GM06990 (cell line): ENCODE results near the gene MEGF11.

ENCODE experiments used
- DNase-seq: peaks from one replicate; pipeline ENCODE4 v3.0.0-alpha.2; 2011; ENCODE audit not compliant: insufficient read length; ENCODE audit errors: extremely low read depth
- H3K27me3 ChIP-seq: replicated peaks from 2 replicates; pipeline ENCODE4 v1.6.0; 2011; ENCODE audit warnings: low read length; ENCODE audit not compliant: control insufficient read depth, insufficient read depth
- H3K36me3 ChIP-seq: 2 replicates; pipeline ENCODE4 v1.5.1; 2011; ENCODE audit warnings: low read length; ENCODE audit not compliant: control insufficient read depth, insufficient read depth
- H3K4me3 ChIP-seq: replicated peaks from 2 replicates; pipeline ENCODE4 v1.5.1; 2011; ENCODE audit warnings: low read depth, mild to moderate bottlenecking, control low read depth, low read length
- CTCF ChIP-seq: IDR thresholded peaks from 2 replicates; pipeline ENCODE4 v1.5.1; 2011; ENCODE audit warnings: low read length, control low read depth, mild to moderate bottlenecking, inconsistent platforms; ENCODE audit not compliant: insufficient read depth, poor library complexity, severe bottlenecking

The MEGF11 gene

GRCh38 chr15:65937476-65937875, 316.1 kb downstream of the MEGF11 start:
- no peak for TF ChIP-seq CTCF
- H3K36me3 ChIP-seq, result no peaks in the 10 kb centered on the region
- no peak for DNase-seq

DNA sequence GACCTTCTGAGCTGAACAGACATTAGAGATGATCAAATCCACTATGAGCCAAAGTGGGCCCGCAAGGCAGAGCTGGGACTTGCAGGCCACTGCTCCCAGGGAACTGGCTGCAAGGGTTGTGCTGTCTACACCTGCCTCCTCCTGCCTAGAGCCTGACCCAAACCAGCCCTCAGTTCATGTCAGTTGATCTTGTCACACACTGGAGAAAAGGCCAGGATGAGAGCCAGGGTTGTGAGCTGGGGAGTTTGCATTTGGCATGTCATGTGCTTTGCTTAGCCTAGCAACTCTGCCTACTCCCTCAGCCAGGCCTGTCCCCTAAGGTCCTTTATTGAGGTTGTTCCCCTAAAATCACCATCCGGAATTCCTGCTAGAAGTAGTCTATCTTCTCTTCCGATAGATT, 316.5 kb downstream of the MEGF11 start:
- no peaks in the 10 kb centered on the region for H3K27me3 ChIP-seq
- no peak for DNase-seq
- no peaks in the 10 kb centered on the region for H3K36me3 ChIP-seq
- no peak overlapping the region for H3K4me3 ChIP-seq
- no peak for TF ChIP-seq CTCF

More at GRCh38 chr15:65937476-65937875, 316.1 kb downstream of the MEGF11 start:
- Histone ChIP-seq H3K4me3 (no peak overlapping the region), H3K27me3 (no peaks in the 10 kb centered on the region)

- DNase-seq, result no peak
- no peak for TF ChIP-seq CTCF
- Histone ChIP-seq H3K4me3 (no peak overlapping the region), H3K36me3 (no peaks in the 10 kb centered on the region), H3K27me3 (no peaks in the 10 kb centered on the region)
Measured at GRCh38 chr15:65936282-65936681, 317.3 kb downstream of the MEGF11 start.

GRCh38 chr15:65935391-65935790, 318.2 kb downstream of the MEGF11 start:
- no peak for TF ChIP-seq CTCF
- no peak for DNase-seq
- no peaks in the 10 kb centered on the region for H3K36me3 ChIP-seq
- H3K4me3 ChIP-seq, result no peak overlapping the region
- H3K27me3 ChIP-seq, result no peaks in the 10 kb centered on the region

DNA sequence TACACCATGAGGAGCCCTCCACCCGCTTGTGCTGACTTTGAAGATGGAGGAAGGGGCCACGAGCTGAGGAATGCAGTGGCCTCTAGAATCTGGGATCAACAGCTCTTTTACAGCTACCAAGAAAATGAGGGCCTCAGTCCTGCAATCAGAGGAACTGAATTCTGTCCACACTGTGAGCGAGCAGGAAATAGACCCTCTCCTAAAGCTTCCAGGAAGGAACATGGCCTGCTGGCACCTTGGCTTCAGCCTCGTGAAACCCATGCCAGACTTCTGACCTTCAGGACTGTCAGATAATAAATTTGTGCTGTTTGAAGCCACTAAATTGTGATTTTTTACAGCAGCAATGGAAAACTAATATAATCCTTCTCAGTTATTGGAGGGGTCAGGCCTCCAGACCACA, 322.3 kb downstream of the MEGF11 start:
- no peaks in the 10 kb centered on the region for H3K27me3 ChIP-seq
- no peaks in the 10 kb centered on the region for H3K36me3 ChIP-seq
- no peak for TF ChIP-seq CTCF
- H3K4me3 ChIP-seq, result no peak overlapping the region
- DNase-seq, result no peak

- DNase-seq, result no peak
Measured at GRCh38 chr15:65930134-65930533, 323.4 kb downstream of the MEGF11 start.

More at GRCh38 chr15:65930134-65930533, 323.4 kb downstream of the MEGF11 start:
- Histone ChIP-seq H3K4me3 (no peak overlapping the region), H3K36me3 (no peaks in the 10 kb centered on the region), H3K27me3 (no peaks in the 10 kb centered on the region)
- no peak for TF ChIP-seq CTCF
